GM20000 (cell line): Measurements from ENCODE around the gene FAM186B.

Experiments
- DNase-seq: peaks from one replicate; pipeline ENCODE4 v3.0.0; 2012; ENCODE audit warnings: low spot score
- CTCF ChIP-seq: IDR thresholded peaks from 2 replicates; pipeline ENCODE4 v1.5.1; 2012; ENCODE audit warnings: mild to moderate bottlenecking, control low read depth; ENCODE audit errors: extremely low read depth, missing control alignments

Gene FAM186B

GRCh38 chr12:49548822-49549648 lies 56.4 kb downstream of the FAM186B start:
- peak; percentile 53 for DNase-seq

GRCh38 chr12:49548481-49548821 lies 57.0 kb downstream of the FAM186B start:
- no peak for DNase-seq
- no peak for TF ChIP-seq CTCF

More at GRCh38 chr12:49548822-49549648, 56.4 kb downstream of the FAM186B start:
- no peak for TF ChIP-seq CTCF

- no peak for TF ChIP-seq CTCF
- DNase-seq = no peak
Measured at GRCh38 chr12:49547090-49547690, 58.2 kb downstream of the FAM186B start.

- no peak for DNase-seq
- TF ChIP-seq CTCF = no peak
Measured at GRCh38 chr12:49546481-49546880, 59.0 kb downstream of the FAM186B start.

- no peak for DNase-seq
- no peak for TF ChIP-seq CTCF
Measured at GRCh38 chr12:49545815-49546214, 59.6 kb downstream of the FAM186B start.

- no peak for TF ChIP-seq CTCF
Measured at GRCh38 chr12:49543914-49544815, 61.3 kb downstream of the FAM186B start.

More at GRCh38 chr12:49543914-49544815, 61.3 kb downstream of the FAM186B start:
- no peak for DNase-seq
